ENCODE results near the gene SPAG16.

SPAG16 gene

DNA sequence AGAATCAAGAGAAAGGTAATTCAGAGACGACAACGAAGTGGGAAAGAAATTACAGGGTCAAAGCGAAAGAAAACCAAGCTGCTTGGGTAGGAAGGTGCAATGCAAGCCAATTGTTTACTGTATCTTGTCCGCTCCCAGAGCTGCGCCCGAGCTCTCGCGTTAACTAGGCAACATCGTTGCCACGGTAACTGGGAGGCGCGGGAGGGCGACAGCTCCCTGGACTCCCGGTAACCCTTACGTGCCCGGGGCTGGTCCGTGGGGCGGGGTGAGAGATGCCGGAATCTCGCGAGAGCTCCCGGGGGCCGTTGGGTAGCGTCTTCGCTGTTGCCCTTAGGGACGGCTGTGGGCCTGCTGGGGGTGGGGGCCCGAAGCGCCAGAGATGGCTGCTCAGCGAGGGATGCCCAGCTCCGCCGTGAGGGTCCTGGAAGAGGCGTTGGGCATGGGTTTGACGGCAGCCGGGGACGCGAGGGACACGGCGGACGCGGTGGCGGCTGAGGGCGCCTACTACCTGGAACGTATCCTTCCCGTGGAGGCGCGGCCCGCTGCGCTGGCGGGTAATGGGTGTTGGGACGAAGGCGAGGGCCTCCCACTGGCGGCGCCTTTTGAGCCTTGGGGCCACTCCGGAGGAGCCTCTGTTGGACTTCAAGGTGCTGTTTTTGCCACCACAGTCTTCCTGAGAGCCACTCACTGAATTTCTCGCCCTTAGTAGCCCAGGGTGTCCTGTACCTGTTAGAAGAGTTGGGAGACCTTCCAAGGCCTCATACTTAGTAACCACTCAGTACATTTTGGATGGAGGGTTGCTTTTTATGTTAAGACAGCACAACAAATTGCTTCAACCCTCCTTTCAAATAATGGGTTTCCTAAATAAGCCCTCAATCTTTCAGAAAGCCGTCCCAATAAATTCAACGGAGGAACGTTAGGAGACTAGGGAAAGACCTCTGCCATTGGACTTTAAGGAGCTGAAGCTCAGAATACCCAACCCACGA lies at the start of gene SPAG16:
Gene SPAG16 (plus strand): TSS at position 360 of the 986 bp plus-strand sequence.
- DNase-seq: peak; percentile 57

DNA sequence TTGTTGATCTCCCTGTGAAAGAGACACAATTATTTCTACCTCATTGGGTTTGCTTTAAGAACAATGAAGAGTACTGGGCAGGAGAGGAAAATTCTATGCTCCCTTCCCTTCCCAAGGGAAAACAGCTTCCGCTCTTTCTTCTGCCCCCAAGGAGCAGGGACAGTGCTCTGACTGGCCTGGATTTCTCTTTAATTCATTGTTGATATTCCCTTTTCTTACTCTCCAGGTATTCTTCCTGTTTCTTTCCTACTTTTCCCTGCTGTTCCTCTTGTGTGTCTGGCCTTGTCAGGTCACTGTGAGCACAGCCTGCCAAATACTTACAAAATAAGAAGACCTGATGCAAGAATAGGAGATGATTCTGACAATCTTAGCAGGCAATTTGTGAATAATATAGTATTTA lies 49.6 kb upstream of the SPAG16 start:
- DNase-seq: no peak

DNA sequence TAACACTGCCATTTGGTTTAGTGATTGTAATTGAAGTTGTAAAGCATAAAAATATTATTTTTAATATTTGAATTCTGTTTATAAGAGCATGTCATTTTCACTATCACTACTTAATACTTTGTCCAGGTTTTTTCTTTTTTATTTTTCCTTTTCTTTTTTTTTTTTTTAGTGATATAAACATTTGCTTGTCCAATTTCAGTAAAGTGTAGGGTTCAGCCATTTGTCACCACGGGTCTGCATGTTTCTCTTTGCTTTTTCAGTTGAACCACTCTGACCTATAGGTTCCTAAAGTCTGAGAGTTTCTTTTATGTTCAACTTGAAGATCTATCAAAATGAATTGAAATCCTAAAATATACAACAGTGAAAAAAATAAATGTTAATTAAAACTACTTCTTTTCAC lies 48.5 kb upstream of the SPAG16 start:
- no peak for DNase-seq

DNA sequence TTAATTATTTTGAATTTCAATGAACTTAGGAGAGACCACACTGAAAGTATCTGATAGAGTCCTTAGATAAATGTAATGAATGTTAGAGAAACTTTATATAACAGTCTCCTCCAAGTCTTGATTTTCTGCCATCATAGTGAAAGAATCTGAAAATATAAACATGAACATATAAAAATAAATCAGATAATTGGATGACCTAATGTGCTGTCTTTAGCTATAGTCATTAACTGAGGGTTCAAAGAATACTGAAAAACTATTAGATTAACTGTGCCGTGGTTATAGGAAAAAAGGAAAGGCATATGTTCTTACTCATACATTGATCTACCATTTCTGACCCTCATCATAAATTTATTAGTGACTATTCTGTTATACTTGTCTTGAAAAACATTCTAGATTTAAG lies 47.0 kb upstream of the SPAG16 start:
- no peak for DNase-seq

DNA sequence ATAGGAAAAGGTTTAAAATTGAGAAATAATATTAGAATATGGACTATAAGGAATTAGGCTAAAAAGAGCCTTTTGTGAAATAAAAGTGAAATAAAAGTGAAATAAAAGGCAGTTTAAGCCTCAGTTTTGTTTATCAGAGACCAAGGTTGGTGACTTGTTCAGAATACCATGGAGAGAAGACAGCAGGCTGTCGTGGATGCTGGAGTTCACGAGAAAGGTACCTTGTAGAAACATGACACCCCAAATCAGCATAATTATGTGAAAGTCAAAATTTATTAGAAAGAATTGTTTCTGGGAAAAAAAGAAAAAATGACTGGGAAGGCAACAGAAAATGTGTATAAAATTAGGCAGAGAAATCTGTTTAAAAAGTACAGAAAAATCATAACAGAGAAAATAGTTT lies 46.5 kb upstream of the SPAG16 start:
- no peak for DNase-seq

DNA sequence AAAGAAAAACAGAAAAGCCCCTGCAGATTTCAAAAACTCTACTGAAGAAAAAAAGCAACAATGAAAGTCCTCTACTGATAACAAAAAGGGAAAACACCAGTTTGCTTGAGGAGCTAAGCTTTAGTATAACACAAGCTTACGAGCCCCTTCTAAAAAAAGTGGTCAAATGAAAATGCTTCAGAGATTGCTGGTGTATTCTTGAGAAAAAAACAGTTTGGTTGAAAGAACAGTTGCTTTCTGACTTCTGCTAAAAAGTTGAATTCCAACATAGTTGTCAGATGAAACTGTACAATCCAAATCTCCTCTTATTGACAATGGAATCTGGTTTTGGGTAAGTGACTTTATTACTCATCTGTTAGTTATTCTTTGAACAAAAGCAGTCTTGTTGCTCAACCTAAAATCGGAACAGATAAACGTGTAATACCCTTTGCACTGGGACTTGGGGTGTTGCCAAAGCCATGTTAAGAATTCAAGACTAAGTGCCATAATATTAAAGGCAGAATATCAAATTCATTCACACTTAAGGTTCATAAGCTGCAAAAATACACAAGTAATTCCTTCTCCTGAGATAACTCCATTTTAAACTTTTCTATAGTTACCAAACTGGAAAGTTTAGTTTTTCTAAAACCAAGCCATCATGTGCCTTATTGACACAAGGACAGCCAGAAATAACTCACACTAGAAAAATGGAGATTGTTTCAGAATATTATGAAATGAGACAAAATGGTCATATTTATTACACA lies 45.3 kb upstream of the SPAG16 start:
- no peak for DNase-seq

DNA sequence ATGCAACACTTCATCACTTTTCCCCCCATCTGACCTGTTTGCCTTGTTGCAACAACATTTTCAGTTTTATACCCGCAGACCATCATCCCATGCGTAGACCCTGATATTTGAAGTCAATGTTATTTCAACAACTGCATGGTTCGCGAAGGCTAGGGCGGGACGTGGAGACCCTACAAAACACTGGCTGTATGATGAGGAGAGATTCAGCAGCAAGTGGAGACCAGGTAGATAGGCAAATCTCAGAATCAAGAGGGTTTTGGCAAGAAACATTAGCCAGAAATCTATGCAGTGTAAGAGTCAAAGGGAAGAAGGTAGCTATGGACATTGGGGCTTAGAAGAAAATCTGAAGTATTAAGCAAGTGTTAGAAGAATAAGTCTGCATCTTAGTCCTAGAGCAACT lies 42.4 kb upstream of the SPAG16 start:
- no peak for DNase-seq

DNA sequence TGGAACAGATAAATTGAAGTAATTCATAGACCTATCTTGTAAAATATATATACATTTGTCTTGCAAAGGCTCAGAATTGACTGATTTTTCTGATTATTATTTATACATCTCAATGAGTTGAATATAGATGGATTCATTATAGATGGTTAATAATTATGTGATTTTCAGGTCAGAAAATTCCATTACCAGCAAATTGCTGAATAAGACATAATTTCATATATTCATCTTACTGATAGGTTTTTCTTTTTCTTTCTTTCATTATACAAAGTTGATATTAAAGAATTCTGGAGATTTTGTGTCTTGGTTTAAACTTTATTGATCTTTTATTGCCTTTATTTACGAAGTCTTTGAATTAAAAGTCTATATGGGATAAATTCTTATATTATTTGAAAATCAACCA lies 41.6 kb upstream of the SPAG16 start:
- no peak for DNase-seq

DNA sequence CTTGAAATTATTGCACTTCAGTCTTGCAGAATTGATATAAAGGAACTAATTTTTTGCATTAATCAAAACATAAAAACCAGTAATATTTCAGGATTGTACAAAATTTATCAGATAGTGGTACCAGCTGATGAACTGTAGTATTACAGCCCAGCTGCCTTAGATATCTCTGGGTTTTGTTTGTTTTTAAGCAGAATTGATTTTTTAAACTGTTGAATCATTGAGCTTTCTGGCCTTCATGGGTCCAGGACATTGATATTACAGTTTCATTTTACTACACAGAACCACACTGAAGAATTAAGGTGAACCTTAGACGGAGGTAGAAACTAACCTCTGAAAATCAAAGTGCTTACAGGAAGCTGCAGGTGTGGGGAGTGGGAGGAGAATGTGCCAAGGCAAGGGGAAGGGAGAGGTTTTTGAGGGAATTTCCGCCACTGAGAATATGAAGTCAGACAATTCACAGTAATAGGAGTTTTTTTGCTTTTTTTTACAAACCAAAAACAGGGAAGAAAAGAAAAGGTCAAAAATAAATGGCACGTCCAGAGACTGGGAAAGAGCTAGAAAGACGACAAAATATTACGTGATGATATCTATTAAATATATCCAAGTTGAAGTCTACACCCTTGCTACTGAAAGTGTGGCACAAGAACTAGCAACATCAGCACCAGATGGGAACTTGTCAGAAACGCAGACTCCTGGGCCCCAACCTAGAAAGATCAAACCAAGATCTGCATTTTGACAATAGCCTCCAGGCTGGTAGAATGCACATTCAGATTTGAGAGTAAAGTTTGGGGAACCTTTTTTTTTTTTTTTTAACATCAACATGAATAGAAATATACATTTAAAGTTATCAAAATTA lies 40.8 kb upstream of the SPAG16 start:
- DNase-seq: no peak

DNA sequence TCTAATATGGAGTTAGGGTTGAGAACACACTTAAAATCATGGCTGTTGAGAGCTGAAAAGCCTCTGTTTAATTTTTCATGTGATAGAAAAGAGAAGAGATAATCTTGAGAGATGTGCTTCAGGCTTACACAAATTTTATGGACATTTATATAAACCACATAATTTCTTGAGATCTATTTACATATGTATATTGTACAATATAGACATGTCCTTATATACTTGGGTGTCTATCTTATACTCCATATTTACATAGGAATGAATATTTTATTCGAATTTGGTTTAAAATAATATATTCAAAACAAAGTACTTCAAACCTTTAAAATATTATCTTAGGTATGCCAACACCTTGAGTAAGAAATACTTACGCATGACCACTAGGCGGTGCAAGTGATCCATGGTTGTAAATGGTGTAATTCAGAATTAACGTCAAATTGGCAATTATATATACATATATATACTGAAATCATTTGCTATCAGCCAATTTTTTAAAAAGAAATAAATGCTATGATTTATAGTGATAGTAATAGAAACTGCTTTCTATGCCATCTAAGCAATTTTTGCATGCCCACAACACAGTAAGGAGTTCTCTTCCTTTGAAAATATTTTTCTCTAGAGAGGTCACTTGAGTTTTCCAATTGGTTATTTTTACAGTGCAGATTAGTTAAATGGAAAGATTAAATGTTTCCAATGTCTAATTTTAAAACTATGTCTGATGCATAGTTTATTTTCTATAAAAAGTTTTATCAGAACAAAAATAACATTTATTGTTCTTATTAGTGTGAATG lies 37.6 kb upstream of the SPAG16 start:
- DNase-seq: no peak

DNA sequence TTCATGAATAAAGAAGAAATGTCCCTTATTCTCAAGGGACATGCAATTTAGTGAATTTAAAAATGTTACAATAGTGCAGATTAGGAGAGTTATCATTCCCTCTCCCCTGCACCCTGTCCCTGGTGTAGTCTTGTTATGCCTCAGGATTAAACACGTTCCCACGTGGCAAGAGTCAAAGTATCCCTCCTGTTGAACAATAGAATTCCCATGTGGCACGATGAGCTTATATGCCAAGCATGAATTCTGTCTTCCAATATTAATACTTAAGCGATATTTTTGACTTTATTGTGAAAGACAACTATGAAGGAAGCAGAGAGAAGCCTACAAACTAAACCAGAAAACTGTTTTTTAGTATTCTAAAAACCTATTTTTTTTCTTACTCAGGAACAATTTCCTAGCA lies 36.7 kb upstream of the SPAG16 start:
- DNase-seq: no peak

DNA sequence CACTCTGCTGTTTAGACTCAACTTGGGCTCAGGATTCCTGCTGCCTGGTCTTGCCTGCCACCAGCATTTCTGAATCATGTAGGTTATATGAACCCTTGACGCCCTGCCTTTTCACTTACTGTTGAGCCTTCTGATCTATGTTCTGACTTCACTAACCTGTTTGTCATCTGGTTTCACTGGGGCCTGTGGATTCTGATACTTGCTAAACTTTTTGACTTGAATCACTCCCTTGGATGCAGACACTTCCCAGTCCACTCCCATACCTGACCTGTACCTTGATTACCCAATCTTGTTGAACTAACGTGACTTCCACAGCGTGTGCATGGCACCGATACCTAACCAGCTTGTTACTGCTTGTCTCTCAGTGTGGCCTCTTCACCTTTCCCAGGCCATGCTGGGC lies 35.6 kb upstream of the SPAG16 start:
- no peak for DNase-seq

DNA sequence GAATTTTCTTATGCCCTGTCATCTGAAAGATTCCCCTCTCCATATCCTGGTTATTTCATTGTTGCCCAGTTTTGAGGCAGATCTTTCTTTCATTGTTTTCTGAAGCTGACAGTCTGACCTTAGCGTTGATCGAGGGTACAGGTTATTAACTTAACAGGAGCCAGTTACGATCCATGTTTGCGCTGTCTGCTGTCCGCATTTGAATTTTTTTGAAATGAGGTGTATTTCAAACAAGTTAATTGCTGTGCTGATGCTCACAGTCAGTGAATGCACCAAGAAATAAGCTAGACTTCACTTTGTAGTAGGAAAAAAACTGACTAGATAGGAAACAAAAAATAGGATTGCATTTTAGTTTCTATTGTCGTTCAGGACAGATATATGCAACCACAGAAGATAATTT lies 34.8 kb upstream of the SPAG16 start:
- DNase-seq: no peak

DNA sequence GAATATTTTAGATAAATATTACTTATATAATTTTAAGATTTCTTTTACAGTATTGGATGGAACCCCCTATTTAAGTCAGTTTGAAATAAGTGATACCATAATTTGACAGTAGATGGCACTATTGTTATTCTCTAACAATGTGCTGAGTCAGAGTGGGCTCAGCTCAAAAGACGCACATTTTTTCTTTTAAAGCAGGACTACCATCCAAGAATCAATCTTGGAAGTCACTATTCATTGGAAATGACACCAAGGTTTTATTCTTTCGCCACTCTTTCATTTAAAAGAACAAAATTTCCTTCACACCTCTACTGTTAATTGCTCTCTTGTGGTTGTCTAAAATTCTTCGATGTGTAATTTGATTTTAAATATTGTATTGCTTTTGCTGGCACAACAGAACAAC lies 32.6 kb upstream of the SPAG16 start:
- no peak for DNase-seq

DNA sequence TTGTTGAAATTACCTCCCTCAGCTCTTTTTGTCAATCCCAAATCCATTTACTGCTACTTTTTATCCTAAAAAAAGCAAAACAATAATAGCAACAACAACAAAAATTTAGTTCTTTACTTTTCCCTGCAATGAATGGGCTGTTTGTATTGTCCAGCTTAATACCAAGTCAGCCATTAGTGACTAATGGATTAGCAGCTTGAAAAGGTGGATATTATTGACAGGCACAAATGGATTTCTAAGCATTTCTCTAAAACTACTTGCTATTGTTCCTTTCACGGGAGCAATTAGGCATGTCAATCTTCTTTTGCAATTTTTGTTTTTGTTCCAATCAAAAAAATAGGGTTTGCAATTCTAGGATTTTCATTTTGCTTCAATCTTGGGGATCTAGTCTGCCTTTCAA lies 32.1 kb upstream of the SPAG16 start:
- DNase-seq: no peak

DNA sequence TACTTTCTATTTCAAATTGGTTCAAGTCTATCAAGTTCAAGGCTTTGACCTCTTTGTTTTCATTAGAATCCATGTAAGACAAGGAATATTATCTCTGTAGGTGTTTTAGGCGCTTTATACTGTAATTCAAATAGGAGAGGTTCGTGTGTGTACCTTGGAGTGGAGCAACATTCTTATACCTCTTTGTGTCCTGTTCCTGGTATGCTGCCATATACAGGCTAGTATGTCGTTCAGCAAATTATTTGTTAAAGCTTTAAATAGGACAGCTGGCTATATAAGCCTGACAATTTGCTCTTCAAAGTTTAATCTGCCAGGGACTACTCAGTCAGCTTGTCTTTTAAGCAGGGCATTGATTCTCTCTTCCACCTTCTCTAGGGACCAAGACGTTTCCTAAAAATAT lies 31.1 kb upstream of the SPAG16 start:
- no peak for DNase-seq

DNA sequence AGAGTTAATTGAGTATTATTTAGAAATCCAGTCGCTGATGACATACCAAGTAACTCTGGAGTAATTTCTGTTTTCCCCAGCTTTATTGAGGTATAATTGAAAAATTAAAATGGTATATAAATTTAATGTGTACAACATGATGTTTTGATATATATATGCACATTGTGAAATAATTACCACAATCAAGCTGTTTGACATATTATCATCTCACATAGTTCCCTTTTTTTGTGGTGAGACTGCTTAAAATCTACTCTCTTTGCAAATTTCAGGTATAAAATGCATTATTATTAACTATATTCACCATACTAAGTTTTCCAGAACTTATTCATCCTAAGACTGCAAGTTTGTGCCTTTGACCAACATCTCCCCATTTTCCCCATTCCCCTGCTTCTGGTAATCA lies 25.0 kb upstream of the SPAG16 start:
- no peak for DNase-seq

DNA sequence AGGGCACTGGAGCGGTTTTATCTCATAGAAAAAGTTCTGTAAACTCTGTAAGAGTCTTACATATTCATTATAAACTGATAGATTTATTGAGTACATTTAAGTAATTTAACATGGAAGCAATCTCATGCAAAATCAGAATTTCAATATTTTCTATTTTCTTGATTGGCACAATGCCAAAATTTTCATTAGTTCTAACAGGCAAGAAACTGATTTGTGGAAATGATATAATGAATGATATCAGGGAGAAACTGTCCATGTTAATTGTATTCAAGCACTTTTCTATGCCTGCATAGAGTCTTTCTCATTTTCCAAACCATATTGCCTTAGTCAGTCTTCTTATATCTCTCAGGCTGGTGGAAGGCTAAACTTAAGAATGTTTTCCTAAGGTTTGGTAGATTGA lies 23.0 kb upstream of the SPAG16 start:
- no peak for DNase-seq

DNA sequence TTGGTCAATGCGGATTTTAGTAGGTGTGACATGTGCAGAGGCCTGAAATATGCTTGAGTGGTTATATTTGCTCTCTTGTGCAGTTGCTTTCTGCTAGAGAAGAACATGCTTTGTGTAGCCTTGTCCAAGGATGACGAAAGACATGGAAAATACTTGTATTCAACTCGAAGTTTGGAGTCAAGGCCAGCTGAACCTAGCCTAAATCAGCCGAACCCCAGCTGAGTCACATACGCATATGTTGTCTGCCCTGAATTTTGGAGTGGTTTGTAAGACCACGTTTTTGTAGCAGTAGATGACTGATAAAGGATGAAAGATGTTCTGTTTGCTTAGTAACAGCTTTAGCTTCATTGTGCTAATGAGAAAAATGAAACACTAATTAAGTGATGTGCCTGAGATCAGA lies 22.5 kb upstream of the SPAG16 start:
- no peak for DNase-seq

DNA sequence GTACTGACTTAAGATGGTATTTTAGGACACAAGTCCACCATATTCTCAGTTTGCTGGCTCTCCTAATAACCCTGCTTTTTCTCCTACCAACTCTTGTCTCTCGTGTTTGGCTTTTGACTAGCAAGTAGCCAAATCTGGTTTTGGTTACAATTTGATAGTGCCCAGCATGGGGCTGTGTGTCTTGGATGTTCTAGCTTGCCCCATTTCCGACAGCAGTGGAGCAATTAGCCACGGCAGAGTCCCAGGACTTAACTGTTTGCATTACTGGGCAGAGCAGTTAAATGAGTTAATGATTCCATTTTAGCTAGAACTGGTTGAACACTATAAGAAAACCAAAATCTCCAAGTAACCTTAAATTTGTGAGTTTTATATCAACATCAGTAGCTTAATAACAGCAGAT lies 18.6 kb upstream of the SPAG16 start:
- no peak for DNase-seq

DNA sequence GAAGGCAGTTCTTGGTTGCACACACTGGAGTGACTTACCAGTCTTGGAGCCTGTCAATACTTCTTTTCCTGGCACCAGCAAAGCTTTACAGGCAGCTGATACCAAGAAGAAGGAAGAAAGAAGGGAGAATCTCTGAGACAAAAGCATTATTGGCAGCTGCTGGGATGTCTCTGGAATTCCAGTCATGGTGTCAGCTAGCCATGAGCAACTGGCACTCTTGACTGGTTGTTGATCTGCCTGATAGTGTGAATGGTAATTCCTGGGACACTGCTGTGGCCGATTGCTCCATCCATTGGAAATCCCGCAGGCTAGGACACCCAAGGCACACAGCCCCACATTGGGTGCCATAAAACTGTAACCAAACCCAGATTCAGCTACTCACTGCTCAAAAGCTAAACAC lies 17.8 kb upstream of the SPAG16 start:
- DNase-seq: no peak

DNA sequence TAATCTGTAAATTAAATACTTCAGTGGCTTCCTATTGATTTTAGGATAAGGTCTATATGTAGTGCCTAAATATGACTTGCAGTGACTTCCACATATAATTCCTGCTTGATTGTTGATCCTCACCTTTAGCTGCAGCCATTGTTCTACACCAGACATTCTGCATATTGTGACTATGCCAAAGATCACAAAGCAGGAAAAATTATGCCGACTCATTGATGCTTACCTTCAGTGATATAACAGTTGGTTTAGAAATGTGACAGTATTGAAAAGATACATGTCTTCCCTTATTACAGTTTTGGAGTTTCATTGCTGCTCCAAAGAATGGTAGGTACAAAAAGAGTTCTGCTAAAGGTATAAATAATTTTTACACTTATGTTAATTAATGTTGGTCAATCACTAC lies 12.3 kb upstream of the SPAG16 start:
- DNase-seq: no peak

All from cortex of kidney (tissue), 1 donor.